Measurements from ENCODE around the gene CMTR1.
"Not testable (repeated sequence)": the region's sequence is repeated elsewhere in the genome, so short reads cannot be mapped to it uniquely, and the experiment has no call there.

CMTR1 gene

DNA sequence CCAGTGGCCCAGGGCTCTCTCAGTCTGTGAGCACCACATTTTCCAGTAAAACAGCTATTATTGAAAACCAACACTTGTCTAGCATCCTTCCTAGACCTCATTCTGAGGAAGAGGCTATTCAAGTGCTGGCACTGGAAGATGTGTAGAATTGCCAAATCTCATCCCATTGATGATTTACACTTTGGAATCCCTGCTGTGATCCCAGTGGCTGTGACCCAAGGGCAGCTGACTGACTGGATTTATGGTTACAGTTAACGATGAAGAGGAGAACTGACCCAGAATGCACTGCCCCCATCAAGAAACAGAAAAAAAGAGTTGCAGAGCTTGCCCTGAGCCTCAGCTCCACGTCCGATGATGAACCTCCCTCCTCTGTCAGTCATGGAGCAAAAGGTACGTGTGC is 2.4 kb downstream of the CMTR1 start:
- no peak for DNase-seq

DNA sequence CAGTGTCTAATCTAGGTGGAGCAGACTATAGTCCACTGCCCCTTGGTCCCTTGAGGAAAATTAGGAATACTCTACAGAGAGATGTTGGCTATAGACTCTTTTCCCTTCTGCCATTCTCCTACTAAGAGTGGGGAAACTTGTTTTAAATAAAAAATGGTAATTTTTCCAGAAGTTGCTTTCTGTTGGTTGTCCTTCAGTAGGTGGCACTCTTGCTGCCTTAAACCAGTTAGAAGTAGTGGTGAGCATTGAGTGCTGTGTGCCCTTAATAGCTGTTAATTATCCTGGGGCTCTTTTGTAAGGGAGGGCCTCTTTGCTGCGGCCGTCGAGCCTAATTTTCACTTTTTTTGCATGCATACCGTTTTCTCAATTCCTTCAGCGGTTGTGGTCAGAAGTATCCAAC is 2.8 kb downstream of the CMTR1 start:
- DNase-seq = no peak

DNA sequence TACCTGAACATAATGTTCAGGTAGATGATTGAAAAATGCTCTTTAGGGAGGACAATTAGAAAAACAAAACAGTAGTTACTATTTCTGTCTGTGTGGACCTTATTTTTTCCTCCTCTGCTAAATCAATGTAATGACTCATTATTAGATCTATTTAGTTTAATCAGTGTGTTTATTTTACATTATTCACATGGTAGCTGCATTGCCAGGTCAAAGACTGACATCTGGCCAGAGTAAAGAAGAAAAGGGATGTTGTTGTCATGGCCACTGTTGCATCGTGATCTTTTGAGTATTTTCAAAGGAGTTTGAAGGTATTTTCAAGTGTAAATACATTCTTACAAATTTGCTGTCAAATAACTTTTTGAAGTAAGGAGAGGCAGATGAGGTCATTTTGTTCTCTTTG is 5.9 kb downstream of the CMTR1 start:
- no peak for DNase-seq

DNA sequence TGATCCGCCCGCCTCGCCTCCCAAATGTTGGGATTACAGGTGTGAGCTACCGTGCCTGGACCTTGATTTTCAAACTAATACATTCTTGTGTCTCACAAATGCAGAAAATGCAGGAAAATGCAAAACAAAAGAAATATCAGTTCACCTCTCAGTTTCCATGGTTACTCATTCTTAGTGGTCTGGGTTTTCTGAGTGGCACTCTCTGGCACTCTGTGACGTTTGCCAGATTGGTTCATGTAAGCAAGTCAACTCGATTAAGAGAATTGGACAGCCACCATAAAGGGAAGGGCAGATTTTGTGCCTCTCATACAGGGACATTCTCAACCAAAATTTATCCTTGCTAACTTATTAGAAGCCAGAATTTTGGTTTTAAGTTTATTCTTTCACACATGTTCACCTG is 8.6 kb downstream of the CMTR1 start:
- no peak for DNase-seq

DNA sequence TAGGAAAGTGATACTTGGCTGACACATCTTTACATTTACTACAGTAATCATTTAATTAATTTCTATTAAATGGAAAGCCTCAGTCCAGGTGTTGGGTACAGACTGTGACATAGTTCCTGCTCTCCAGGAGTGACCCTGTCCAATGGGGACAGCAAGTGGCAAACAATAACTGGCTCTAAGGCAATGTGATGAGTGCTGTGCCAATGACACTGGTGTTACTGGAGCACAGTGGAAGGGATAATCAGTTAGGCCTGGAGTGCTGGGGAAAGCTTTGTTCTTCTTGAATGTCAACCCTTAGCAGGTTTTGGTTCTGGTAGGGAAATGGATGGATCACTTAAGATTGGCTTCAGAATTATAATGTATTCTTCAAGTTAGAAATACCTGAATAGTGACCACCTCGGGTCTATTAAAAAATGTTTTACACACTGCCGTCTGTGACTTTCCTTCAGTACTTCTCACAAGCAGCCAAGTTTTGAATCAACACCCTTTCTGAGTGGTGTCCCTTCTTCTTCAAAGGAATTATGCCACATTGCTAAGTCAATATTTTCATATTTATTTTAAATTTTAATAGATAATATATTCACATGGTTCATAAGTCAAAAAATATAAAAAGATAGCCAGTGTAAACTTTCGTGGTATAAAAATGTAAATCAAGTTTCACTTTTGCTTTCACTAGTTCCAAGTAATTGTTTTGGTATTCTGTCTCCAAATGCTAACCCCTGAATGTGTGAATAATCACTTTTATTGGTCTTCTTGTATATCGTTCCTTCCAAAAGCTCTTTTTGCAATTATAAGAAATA is 9.6 kb downstream of the CMTR1 start:
- DNase-seq = no peak

DNA sequence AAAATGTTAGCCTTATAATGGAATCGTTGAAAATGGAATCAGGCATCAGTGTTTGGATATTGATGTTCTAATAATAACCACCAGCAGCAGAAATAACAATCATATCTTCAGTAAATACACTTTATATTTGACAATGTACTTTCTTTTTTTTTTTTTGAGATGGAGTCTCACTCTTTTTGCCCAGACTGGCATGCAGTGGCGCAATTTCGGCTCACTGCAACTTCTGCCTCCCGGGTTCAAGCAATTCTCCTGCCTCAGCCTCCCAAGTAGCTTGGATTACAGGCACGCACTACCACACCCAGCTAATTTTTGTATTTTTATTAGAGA is 10.2 kb downstream of the CMTR1 start:
- DNase-seq = not testable (repeated sequence)

DNA sequence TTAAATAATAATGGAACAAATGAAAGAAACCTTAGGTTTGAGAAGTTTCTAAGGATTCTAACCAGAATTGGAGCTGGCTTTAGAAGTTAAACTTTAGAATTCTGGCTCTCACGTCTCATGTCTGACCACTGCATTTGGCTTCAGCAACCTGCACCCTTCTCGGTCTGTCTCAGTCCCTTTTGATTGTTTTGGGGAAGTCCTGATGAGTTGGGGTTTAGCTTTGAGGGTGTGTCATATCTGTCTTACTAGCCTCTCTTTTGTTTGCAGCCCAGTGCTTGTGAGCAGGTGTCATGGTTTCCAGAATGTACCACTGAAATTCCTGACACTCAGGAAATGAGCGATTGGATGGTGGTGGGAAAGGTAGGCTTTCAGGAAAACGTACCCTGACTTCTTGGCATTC is 17.0 kb downstream of the CMTR1 start:
- DNase-seq = no peak

DNA sequence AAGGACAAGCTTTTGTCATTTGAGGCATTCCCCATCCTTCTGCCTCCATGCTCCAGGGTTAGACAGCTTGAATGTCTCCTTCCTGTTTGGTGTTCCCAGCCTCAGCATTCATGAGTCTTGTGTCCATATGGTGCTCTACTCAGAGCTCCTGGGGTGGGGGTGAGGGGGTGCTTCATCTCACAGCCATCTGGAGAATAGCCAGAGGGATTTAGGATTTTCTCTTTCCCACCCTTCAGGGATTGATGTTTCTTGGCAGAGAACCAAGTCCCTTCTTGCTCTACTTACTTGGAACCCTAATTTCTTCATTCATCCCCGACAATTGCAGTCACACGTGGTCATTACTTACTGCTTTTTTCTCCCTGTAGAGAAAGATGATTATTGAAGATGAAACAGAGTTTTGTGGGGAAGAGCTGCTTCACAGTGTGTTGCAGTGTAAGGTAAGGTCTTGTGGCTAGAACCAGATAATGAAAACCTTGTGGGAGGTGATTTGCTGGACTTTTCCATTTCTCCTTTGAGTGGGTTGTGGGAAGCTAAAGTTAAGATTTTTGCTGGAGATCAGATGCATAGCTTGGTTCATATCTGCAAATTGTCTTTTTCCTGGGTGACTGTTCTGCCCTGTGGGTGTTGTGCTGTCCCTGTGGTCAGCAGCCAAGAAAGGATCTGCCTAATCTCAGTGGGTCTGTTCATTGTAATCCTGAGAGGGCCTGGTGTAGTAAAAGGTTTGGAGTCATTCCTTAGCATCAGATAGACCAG is 18.6 kb downstream of the CMTR1 start:
- DNase-seq = peak; percentile 95

DNA sequence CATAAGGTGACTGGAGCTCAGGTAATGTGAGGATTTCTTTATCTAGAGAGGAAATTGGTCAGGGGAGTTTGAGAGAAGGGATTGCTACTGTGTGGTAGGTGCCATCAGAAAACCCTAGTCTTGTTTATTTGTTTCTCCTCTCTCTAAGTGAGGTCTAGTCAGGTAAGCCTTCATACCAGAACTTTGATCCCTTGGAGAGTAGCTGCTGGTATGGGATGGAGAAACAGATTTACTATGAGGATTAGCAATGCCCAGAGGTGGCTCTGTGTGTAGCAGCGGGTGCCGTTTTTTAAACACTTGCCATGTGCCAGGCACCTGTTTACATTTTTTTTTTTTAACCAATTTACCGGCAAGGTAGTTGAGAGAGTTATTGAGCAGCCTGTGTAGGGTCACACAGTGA is 19.5 kb downstream of the CMTR1 start:
- peak; percentile 5 for DNase-seq

DNA sequence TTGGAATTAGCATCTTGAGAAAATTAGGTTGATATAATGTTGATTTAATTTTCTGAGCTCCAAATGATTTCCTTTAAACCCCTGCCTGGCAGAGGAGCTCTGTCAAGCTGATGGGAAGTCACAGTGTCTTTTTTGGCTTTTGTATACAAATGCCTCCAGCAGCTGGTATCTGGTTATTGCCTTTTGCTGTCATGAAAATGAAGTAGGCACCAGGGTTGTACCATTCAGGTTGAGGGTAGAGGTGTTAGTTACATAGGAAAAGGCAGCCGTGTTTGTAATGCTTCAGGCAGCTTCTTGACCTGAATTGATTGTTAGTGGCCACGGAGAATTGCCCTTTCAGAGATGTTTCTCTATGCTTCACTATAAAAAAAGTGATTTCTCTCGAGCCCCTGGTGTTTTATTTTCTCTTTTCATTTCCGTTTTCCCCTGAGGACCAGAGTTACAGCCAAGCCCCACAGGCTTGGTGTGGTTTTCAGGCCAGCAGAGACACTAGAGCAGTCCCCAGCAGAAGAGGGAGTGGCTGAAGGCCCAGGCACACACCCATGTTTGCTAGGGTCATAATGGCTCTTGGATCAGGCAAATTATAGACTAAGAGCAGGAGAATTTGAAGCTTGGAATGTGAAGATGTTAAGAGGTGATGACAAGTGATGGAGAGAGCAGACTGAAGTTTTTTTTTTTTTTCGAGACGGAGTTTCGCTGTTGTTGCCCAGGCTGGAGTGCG is 21.6 kb downstream of the CMTR1 start:
- no peak for DNase-seq

DNA sequence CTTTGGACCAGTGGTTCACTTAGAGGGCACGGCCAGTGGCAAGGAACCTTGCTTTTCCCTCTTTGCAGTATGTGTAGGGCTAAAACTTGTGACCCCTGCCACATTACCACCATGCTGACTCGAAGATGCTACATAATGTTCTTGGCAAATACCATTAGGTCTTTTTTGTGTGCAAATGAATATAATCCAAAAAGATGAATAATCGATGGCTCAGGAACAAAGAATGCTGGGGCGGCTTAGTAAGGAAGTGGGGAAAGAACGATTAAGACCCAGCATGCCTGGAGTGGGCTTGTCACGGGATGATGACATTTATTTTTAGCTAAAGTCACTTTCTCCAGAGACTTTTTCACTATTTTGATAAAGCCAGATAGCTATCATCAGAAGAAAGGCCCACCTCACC is 23.1 kb downstream of the CMTR1 start:
- no peak for DNase-seq

DNA sequence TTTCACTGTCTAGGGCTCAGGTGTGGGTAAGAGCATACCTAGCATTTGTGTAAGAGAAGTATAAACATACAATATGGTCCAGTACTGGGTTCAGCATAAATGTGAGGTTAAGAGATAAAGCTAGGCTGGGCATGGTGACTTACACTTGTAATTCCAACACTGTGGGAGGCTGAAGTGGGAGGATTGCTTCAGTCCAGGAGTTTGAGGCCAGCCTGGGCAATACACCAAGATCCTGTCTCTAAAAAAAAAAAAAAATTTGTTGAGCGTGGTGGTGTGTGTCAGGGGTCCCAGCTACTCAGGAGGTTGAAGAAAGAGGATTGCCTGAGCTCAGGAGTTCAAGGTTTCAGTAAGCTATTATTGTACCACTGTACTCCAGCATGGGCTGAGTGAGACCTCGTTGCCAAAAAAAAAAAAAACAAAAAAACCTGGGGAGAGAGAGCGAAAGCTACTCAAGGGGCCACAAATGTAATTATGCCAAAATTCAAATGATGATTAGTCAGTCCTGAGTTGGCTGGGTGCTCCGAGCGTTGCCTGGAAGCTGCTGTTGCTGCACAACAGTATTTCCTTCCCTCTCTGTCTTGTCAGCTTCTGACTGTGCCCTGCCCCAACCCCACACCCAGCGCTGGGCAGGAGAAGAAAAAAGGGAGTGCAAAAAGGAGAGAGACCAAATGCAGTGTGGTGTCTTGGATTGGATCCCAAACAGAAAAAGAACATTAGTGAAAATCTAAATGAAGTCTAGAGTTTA is 24.0 kb downstream of the CMTR1 start:
- DNase-seq = no peak

DNA sequence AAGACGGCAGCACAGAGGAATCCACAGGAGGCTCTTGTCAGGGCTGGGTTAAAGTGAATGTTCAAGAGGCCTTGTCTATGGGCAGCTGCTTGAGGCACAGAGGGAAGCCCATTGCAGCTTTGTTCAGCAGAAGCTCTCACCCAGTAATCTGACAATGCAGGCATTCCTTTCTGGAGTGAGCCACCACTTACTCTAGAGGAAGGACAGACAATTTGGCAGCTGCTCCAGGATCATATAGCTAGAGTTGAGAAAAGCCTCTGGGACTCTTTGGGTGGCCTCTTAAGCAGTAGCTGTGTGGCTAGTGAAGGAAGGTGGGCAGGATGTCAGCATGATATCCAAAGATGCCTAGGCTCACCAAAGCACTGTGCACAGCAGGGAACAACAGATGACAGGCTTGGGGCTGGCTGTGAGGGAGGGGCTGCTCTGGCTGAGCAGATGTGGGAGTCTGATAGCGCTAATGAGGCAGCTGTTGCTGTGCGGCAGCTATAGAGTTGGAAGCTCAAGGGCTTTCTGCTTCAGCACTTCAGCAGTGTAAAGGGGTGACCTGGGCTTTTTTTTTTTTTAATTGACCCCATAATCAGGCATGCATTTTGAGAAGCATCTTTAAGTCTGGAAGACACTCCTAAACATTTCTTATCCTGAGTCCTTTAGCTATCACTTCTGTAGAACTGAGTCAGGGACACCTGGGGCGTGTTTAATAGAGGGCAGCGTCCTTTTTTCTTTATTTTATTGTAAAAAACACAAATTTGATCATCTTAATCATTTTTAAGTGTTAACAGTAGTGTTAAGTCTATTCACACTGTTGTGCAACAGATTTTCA is 27.2 kb downstream of the CMTR1 start:
- peak; percentile 92 for DNase-seq

DNA sequence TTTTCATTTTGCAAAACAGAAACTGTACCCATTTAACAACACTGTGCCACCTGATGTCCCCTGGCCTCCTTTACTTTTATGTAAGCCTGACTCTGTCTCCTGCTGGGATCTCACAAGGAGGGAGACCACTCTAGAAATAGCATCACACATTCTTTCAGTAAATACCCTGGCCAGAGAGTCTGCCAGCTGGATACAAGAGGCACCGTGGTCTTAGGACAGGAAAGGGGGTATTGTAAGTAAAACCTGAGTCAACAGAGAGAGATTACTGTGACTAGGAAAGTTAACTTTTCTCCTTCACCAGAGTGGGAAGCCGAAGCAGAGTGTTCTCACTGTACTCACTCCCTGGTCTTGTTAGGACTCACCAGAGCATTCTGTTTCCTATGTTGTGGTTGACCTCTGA is 27.8 kb downstream of the CMTR1 start:
- no peak for DNase-seq

DNA sequence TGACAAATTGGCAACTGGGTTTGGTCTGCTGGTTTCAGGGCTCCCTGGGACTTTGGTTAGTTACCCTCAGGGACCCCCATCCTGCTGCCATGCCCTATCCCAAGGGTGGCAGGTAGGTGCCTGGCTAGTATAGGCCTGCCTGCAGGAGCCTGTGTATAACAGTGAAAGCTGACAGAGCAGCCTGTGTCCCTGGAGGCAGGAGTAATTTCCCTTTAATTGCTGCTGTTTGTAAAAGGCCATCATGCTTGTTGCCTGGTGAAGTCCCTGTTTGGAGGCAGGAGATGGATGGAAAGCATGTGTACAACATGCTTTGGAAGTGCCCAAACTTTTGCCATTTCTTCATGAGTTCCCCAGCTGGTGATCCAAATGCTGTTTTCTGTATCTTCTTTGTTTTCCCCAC is 30.1 kb downstream of the CMTR1 start:
- DNase-seq = peak; percentile 28

DNA sequence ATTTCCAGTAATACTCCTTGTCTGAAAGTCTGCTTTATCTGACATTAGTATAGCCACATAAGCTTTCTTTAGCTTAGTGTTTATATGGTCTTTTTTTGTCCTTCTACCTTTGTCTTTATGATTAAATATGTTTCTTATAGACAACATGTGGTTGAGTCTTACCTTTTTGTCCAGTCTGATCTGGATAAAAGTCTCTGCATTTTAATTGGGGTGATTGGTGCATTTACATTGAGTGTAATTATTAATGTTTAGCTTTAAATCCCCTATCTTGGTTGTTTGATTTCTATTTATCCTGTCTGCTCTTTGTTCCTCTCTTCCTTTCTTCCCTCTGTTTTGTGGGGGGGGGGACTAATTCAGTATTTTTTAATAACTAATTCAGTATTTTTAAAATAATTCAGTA is 34.7 kb downstream of the CMTR1 start:
- no peak for DNase-seq

DNA sequence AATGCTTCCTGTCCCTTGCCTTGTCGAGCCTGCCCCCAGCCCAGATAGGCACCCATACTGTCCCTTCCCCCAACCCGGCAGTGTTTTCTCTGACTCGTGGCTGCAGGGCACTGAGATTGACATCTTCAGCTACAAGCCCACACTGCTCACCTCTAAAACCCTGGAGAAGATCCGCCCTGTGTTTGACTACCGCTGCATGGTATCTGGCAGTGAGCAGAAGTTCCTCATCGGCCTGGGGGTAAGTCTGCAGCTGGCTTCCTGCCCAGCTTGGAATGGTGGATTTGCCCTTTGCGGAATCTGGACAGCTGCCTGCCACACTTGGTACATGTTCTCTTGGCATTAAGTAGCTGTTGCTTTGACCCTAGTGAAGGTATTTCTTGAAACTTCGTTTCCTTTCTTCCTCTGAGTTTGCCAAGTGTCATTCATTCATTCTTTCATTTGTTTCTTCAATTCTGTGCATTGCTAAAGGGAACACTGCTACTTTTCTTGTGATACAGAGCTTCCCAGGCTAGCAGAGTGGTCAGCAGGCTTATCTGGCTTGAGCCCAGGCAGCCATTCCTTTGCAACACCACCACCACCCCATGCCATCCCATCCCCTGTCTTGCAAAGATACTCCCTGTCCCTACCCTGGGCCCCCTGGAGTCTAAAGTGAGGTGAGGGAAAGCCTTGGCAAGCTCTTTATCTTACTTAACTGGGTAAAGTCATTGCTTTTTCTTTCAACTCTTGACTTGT is 40.5 kb downstream of the CMTR1 start:
- DNase-seq = no peak

DNA sequence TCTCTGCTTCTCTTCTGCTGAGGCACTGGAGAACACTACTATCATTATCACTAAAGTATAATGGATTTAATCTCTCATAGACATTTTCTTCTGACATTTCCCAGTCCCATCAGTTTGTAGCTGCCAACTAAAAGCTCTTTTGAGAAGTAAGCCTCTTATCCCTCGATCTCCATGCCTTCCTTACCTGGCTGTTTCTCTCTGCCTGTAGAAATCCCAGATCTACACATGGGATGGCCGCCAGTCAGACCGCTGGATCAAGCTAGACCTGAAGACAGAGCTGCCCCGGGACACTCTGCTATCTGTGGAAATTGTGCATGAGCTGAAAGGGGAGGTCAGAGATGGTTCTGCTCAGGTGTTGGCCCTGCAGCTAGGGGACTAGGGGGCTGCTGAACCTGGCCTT is 41.3 kb downstream of the CMTR1 start:
- DNase-seq = no peak

DNA sequence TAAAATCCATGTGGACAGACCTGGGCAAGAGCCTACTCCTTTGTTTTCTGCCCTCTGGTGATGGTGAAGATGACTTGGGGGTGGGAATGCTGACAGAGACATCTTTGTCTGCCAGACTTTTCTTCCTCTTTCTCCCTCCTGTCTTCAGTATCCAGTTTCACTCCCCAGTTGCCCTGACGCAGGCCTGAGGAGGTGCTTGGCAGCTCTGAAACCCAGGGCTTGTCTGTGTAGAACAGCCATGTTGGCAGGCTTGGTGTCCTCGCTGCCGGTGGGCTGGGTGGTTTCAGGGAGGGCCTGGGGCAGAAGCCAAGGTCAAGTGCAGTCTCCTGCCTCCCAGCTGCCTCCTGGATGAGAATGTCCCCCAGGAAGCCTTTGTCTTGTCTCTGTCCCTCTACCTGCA is 44.2 kb downstream of the CMTR1 start:
- no peak for DNase-seq

DNA sequence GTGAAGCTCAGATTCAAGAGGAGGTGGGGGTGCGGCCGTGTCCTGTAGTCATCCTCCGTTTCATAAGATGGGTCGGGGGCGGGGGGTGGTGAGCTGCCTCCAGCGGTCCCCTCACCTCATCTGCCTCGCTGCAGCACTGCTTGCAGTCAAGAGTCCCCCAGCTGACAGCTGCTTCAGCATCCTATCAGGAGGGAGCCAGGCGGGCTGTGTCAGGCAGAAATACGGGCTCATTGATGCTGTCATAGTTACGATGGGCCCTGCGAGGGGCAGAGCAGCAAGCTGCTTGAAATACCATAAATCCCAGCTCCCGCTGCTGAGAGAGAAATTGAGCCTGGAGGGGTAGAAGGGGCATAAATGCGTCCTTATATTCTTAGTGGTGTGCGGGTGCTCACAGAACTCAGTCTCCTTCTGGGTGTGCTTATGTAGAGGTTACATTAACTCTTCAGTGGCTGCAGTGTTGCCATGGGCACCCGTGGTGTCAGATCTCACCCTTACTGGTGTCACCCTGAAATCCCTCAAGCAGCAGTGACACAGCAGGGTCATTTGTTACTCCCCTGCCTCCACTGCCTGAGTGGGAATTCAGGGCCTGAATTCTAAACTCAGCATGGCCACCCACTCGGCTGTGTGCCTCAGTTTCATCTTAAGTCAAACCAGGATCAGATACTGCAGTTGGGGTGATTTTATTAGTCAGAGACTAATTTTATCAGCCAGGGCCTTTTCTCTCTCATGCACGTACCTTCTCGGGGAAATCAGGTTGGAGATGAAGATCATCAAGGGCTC is 44.8 kb downstream of the CMTR1 start:
- no peak for DNase-seq

DNA sequence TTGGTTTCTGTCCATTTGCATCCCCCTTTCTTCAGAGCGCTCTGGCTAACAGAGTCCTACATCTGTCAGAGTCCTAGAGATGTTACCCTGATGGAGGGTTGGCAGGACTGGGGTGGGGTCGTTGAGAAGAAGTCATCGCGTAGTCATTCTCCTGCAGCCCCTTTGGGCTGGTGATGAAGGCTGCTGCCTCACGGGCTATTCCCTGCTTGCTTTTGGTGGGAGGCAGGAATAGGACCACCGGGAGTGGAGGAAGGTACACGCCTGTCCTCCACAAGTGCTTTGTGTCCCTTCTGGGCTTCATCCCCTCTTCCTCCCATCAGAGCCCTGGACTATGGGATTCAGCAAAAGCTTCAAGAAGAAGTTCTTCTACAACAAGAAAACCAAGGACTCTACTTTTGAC is 45.8 kb downstream of the CMTR1 start:
- DNase-seq = no peak

Data from NCI-H2171 (cell line).